MCF 10A (cell line): ENCODE data around the gene CACNA2D3. TPM values are rescaled to one million over a fixed set of nuclear protein-coding genes. Genes with fewer than 3 reads are reported as not detected.

Source experiments
- BruUV-seq: library from RNA; stranded (reverse); fragments of 400-500 nt; replicated peaks from 2 replicates; lab custom pipeline; 2021; lab: Mats Ljungman, UMichigan
- CTCF ChIA-PET: fragments of 300-600 bp; sonication (Branson Sonifier 250); formaldehyde crosslinking; extraction: SDS; loops from one replicate; lab custom pipeline; 2021; ENCODE audit warnings: antibody characterized with exemption, inconsistent platforms; lab: Yijun Ruan, JAX
- POLR2A ChIA-PET: fragments of 300-600, 350-650 bp; sonication (Branson Sonifier 250); formaldehyde crosslinking; extraction: SDS; loops from one replicate; lab custom pipeline; 2020; ENCODE audit warnings: antibody characterized with exemption, inconsistent platforms; lab: Yijun Ruan, JAX
- DNase-seq: peaks from one replicate; pipeline ENCODE4 v3.0.0-alpha.2; 2018; ENCODE audit not compliant: unreplicated experiment
- H3K27ac Mint-ChIP-seq: one replicate; pipeline ENCODE4 v1.8.0; 2022; ENCODE audit warnings: mild to moderate bottlenecking, low read depth, mixed read lengths; ENCODE audit not compliant: unreplicated experiment
- H3K27me3 Mint-ChIP-seq: one replicate; pipeline ENCODE4 v1.8.0; 2022; ENCODE audit warnings: mixed read lengths; ENCODE audit not compliant: insufficient read depth, unreplicated experiment
- H3K36me3 Mint-ChIP-seq: one replicate; pipeline ENCODE4 v1.8.0; 2022; ENCODE audit warnings: mild to moderate bottlenecking, moderate library complexity, mixed read lengths; ENCODE audit not compliant: insufficient read depth, unreplicated experiment
- H3K4me1 Mint-ChIP-seq: one replicate; pipeline ENCODE4 v1.8.0; 2022; ENCODE audit warnings: mixed read lengths; ENCODE audit not compliant: insufficient read depth, unreplicated experiment
- H3K4me3 Mint-ChIP-seq: one replicate; pipeline ENCODE4 v1.8.0; 2022; ENCODE audit warnings: mild to moderate bottlenecking, moderate library complexity, mixed read lengths; ENCODE audit not compliant: unreplicated experiment
- H3K9me3 Mint-ChIP-seq: one replicate; pipeline ENCODE4 v1.8.0; 2022; ENCODE audit warnings: mixed read lengths; ENCODE audit not compliant: unreplicated experiment
- intact Hi-C: fragments of 100-400 bp; cut with micrococcal nuclease; formaldehyde crosslinking; loops from 2 replicates; pipeline ENCODE4 v1.14.1; 2022
- total RNA-seq: library from RNA; stranded (reverse); gene quantifications from 2 replicates; pipeline ENCODE4 v1.2.3, GENCODE V29; 2022
- TF ChIP-seq, protein P1 (sequence below): fragments of 200-600 bp; IDR thresholded peaks from one replicate; pipeline ENCODE4 v1.8.0; 2022; ENCODE audit warnings: antibody characterized with exemption, mild to moderate bottlenecking; ENCODE audit not compliant: unreplicated experiment

The CACNA2D3 gene
- total RNA-seq, 1 experiment from 2014 or later = 2.3 TPM

DNA sequence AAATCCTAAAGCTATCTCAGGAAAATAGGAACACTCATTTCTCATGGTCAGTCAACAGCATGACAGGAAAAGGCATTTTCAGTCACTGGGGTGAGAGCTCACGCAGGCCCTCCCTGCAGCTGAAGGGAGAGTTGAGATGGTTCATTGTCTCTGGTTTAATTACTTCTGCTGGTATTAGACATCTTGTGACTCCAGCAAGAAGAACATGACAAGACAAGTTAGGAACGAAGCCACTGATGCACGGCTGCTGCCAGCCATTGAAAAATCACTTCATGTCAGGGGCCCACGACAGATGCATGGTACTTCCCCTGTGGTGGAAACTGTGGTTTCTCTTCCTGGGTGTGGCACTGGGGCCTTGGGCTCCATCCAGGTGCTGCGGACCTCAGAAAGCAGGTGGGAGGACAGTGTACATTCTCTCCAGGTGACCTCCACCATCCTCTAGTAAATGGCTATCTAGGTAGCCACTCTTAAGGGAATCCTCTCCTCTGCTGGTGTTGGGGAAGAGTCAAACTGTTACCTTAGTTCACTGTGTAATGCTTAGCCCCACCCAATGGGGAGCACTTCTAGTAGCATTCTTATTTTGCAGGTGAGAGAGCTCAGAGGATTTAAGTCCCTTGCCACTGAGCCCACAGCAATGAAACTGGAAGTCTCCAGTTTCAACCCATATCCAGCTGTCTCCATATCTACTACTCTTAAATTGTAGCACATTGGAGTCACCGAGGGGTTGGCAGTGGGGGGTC lies 531.3 kb downstream of the CACNA2D3 start:
- TF ChIP-seq, protein P1, sequence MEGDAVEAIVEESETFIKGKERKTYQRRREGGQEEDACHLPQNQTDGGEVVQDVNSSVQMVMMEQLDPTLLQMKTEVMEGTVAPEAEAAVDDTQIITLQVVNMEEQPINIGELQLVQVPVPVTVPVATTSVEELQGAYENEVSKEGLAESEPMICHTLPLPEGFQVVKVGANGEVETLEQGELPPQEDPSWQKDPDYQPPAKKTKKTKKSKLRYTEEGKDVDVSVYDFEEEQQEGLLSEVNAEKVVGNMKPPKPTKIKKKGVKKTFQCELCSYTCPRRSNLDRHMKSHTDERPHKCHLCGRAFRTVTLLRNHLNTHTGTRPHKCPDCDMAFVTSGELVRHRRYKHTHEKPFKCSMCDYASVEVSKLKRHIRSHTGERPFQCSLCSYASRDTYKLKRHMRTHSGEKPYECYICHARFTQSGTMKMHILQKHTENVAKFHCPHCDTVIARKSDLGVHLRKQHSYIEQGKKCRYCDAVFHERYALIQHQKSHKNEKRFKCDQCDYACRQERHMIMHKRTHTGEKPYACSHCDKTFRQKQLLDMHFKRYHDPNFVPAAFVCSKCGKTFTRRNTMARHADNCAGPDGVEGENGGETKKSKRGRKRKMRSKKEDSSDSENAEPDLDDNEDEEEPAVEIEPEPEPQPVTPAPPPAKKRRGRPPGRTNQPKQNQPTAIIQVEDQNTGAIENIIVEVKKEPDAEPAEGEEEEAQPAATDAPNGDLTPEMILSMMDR = no peak
- intact Hi-C loops = no loop called here
- H3K27ac Mint-ChIP-seq = peak overlapping the region; percentile 43
- H3K27me3 Mint-ChIP-seq = no peaks in the 10 kb centered on the region
- DNase-seq = peak; percentile 3
- H3K4me1 Mint-ChIP-seq = peaks cover 7% of the 10 kb centered on the region
- H3K4me3 Mint-ChIP-seq = no peak overlapping the region
- BruUV-seq = no TSS peak
- peaks cover 11% of the 10 kb centered on the region for H3K9me3 Mint-ChIP-seq
- ChIA-PET POLR2A (no interaction called here), CTCF (no interaction called here)
- no peaks in the 10 kb centered on the region for H3K36me3 Mint-ChIP-seq

DNA sequence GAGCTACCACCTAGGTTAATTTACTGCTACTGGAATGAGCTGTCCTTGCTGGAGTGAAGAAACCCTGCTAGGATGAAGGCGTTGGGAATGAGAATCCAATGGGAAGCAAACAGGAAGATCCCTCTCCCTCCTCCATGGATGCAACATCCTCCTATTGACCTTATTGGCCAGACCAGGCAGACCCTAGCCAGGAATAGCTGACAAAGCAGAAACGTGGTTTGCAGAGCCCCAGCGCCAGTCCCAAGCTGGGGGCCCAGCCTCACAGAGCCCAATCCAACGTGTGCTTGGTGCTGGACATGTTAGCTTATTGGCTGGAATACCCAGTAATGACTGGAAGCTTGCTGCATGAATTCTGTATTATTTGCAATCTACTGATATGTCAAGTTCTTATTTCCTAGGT lies 532.4 kb downstream of the CACNA2D3 start:
- H3K27me3 Mint-ChIP-seq = no peaks in the 10 kb centered on the region
- H3K27ac Mint-ChIP-seq = no peak overlapping the region
- H3K36me3 Mint-ChIP-seq = no peaks in the 10 kb centered on the region
- intact Hi-C loops = no loop called here
- POLR2A ChIA-PET = no interaction called here
- peaks cover 8% of the 10 kb centered on the region for H3K9me3 Mint-ChIP-seq
- no peak for DNase-seq
- TF ChIP-seq, protein P1 = no peak
- no peak overlapping the region for H3K4me3 Mint-ChIP-seq
- no TSS peak for BruUV-seq
- CTCF ChIA-PET = interaction anchor here (0.6 to 0.7 kb wide), 3 partner anchors 65 to 1546 kb away, joined by 3 read pairs; no protein-coding TSS in a partner anchor
- H3K4me1 Mint-ChIP-seq = peaks cover 7% of the 10 kb centered on the region

DNA sequence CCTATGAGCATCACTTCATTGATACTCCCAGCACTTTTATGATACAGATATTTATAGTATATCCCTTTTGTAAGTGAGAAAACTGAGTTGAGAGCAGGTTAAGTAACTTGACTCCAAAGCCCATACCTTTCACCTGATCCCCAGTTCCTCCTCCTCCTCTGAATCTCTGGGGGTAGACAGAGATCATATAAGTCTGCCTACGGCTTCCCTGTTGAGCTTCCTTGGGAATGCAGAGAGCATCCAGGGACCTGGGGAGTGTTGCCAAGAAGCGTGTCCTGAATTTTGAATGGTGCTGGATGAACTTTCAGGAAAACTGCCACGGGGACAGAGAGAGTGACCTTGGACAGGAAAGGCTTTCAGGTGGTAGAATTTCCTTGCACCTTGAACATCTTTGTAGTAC lies 537.0 kb downstream of the CACNA2D3 start:
- H3K27me3 Mint-ChIP-seq = no peaks in the 10 kb centered on the region
- POLR2A ChIA-PET = no interaction called here
- no peaks in the 10 kb centered on the region for H3K9me3 Mint-ChIP-seq

DNA sequence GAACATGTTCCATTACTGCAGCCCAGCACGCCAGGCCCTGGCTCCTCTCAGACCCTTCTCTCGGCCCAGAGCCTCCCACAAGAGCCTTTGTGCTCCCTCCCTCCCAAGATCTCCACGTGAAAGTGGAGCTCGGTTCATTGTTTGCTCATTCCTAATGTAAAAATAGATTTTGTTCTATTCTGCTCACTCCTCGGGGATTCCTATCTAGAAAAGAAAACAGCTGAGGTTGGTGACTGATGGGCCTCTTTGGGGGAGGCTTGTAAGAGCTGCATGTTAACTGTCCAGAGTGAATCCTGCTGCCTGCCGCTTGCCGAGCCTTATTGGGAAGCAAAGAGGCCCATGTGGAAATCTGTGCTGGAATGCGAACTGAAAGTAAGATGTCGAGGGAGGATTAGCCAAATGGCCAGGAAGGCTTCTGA lies 538.4 kb downstream of the CACNA2D3 start:
- H3K4me3 Mint-ChIP-seq = no peak overlapping the region
- ChIA-PET CTCF (no interaction called here), POLR2A (no interaction called here)
- no peaks in the 10 kb centered on the region for H3K4me1 Mint-ChIP-seq
- TF ChIP-seq, protein P1 = no peak
- intact Hi-C loops = no loop called here
- no peaks in the 10 kb centered on the region for H3K9me3 Mint-ChIP-seq
- no peaks in the 10 kb centered on the region for H3K36me3 Mint-ChIP-seq
- no peak for DNase-seq
- no TSS peak for BruUV-seq
- H3K27me3 Mint-ChIP-seq = no peaks in the 10 kb centered on the region
- H3K27ac Mint-ChIP-seq = no peak overlapping the region

More for the DNA sequence above, 537.0 kb downstream of the CACNA2D3 start:
- intact Hi-C loops = no loop called here
- Mint-ChIP-seq H3K4me3 (no peak overlapping the region), H3K4me1 (peaks cover under 1% of the 10 kb centered on the region), H3K27ac (no peak overlapping the region), H3K36me3 (no peaks in the 10 kb centered on the region)
- DNase-seq = no peak
- TF ChIP-seq, protein P1 = no peak
- CTCF ChIA-PET = no interaction called here
- BruUV-seq = no TSS peak
